Measurements from ENCODE around the gene MSL1.

DNA sequence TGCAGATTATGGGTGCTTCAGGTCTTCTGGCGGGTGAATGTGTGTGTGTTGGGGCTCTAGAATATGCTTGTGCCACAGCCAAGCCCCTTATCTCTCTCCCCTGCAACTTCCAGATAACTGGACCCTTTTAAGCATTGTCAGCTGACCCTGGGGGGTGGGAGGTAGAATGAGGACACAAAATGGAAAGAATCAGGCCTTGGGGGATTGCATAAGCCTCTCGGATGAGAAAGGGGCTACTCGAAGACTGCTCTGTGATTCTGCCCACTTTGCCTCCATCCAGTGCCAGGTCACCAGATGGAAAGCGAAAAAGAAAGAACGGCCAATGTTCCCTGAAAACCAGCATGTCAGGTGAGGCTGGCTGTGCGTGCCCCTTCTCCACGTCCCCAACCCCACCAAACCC is 45.2 kb upstream of the MSL1 start:
- TF ChIP-seq POLR2AphosphoS5 (IDR thresholded peaks at IDR 0.05) (no peak), CTCF (IDR thresholded peaks at IDR 0.05 in 8 of 11, conservative IDR thresholded peaks at IDR 0.05 in 3 of 11) (no peak)
